H1 (cell line): Measurements from ENCODE around the gene DPYD. TPM values are rescaled to one million over a fixed set of nuclear protein-coding genes. Genes with fewer than 3 reads are reported as not detected.

Source experiments
- CTCF ChIA-PET: fragments of 300-600 bp; sonication (Branson Sonifier 250); formaldehyde crosslinking; loops from one replicate; lab custom pipeline; 2021; ENCODE audit not compliant: partially characterized antibody; lab: Charles Lee
- POLR2A ChIA-PET: fragments of 300-600 bp; sonication (Branson Sonifier 250); formaldehyde crosslinking; loops from one replicate; lab custom pipeline; 2021; ENCODE audit warnings: inconsistent platforms; ENCODE audit not compliant: partially characterized antibody; lab: Charles Lee
- DNase-seq, 2 experiments: peaks; one replicate each; pipeline versions ENCODE4 v3.0.0 to v3.0.0-alpha.2; 2010 to 2022; ENCODE audit warnings: low spot score in 2 of 2, low read depth in 1 of 2, mixed read lengths in 1 of 2
- FAIRE-seq: peaks from 2 replicates; lab custom pipeline; 2011; peaks lifted over from hg19 to GRCh38; lab: Jason Lieb, UNC
- H2AFZ ChIP-seq: 2 replicates; pipeline ENCODE4 v1.8.1; 2012; ENCODE audit warnings: low read length, inconsistent platforms
- H2AK5ac ChIP-seq: 2 replicates; pipeline ENCODE4 v1.6.1; 2013; ENCODE audit warnings: low read depth, low read length
- H2BK120ac ChIP-seq: replicated peaks from 2 replicates; pipeline ENCODE3; 2013; ENCODE audit warnings: low read depth, low read length, inconsistent platforms
- H2BK12ac ChIP-seq: 2 replicates; pipeline ENCODE4 v1.6.1; 2013; ENCODE audit warnings: low read depth, low read length
- H2BK15ac ChIP-seq: 2 replicates; pipeline ENCODE4 v1.6.1; 2013; ENCODE audit warnings: low read length
- H2BK20ac ChIP-seq: 2 replicates; pipeline ENCODE4 v1.6.1; 2013; ENCODE audit warnings: low read length
- H2BK5ac ChIP-seq: 2 replicates; pipeline ENCODE4 v1.6.1; 2013; ENCODE audit warnings: low read depth, low read length
- H3K14ac ChIP-seq: 2 replicates; pipeline ENCODE4 v1.6.1; 2013; ENCODE audit warnings: inconsistent platforms; ENCODE audit not compliant: insufficient read length
- H3K18ac ChIP-seq: 2 replicates; pipeline ENCODE4 v1.6.1; 2013; ENCODE audit warnings: low read length; ENCODE audit errors: extremely low read depth
- H3K23ac ChIP-seq: 2 replicates; pipeline ENCODE4 v1.6.1; 2013; ENCODE audit warnings: inconsistent platforms; ENCODE audit not compliant: insufficient read length
- H3K23me2 ChIP-seq: 2 replicates; pipeline ENCODE4 v1.6.1; 2013; ENCODE audit warnings: low read depth, low read length
- H3K27ac ChIP-seq: 2 replicates; pipeline ENCODE4 v1.6.1; 2011; ENCODE audit warnings: low read depth, low read length, inconsistent platforms
- H3K27me3 ChIP-seq, 4 experiments: replicated peaks in 1 of 4; 1 replicate in 1 of 4; 2 replicates in 3 of 4; pipeline versions ENCODE4 v1.6.1 to v1.8.1; 2011 to 2013; ENCODE audit warnings: low read length in 3 of 4, mild to moderate bottlenecking in 3 of 4, inconsistent platforms in 2 of 4, mixed read lengths in 2 of 4, moderate library complexity in 1 of 4; ENCODE audit not compliant: control insufficient read depth in 3 of 4, insufficient read depth in 3 of 4; ENCODE audit errors: extremely low read depth in 1 of 4
- H3K36me3 ChIP-seq, 4 experiments: 2 replicates each; pipeline versions ENCODE4 v1.6.1 to v1.8.1; 2011 to 2013; ENCODE audit warnings: mild to moderate bottlenecking in 4 of 4, low read length in 3 of 4, moderate library complexity in 2 of 4, control low read depth in 1 of 4, inconsistent platforms in 1 of 4; ENCODE audit not compliant: insufficient read depth in 4 of 4, control insufficient read depth in 2 of 4
- H3K4ac ChIP-seq: replicated peaks from 2 replicates; pipeline ENCODE3; 2013; ENCODE audit warnings: low read length, low read depth, mixed read lengths, inconsistent platforms; ENCODE audit not compliant: insufficient read length
- H3K4me1 ChIP-seq, 4 experiments: replicated peaks in 1 of 4; 1 replicate in 1 of 4; 2 replicates in 3 of 4; pipeline versions ENCODE4 v1.6.1 to v1.8.1; 2011 to 2013; ENCODE audit warnings: low read length in 3 of 4, inconsistent platforms in 2 of 4, mixed read lengths in 1 of 4; ENCODE audit not compliant: insufficient read depth in 4 of 4, control insufficient read depth in 3 of 4
- H3K4me2 ChIP-seq, 2 experiments: 2 replicates each; pipeline versions ENCODE4 v1.6.1 to v1.8.1; 2011 to 2013; ENCODE audit warnings: low read depth in 2 of 2, low read length in 2 of 2, control low read depth in 1 of 2, inconsistent platforms in 1 of 2, mild to moderate bottlenecking in 1 of 2; ENCODE audit not compliant: insufficient read depth in 1 of 2
- H3K4me3 ChIP-seq, 4 experiments: fragments of 200-600, 300-600 bp in 1 of 4; sonication (generic), shearing (Covaris generic), sonication (Bioruptor Twin) in 1 of 4; 2 replicates each; pipeline versions ENCODE4 v1.5.1 to v1.8.1; 2011 to 2016; ENCODE audit warnings: low read length in 4 of 4, low read depth in 3 of 4, control low read depth in 2 of 4, inconsistent platforms in 2 of 4, mild to moderate bottlenecking in 2 of 4, mixed read lengths in 1 of 4, moderate library complexity in 1 of 4; ENCODE audit not compliant: insufficient read depth in 2 of 4; ENCODE audit errors: extremely low read depth in 1 of 4
- H3K56ac ChIP-seq: replicated peaks from 2 replicates; pipeline ENCODE3; 2013; ENCODE audit warnings: low read depth, mild to moderate bottlenecking, mixed read lengths, low read length, inconsistent platforms; ENCODE audit not compliant: insufficient read length
- H3K79me1 ChIP-seq: 2 replicates; pipeline ENCODE4 v1.6.1; 2013; ENCODE audit warnings: low read depth, low read length, control low read depth
- H3K79me2 ChIP-seq, 2 experiments: 2 replicates each; pipeline versions ENCODE4 v1.6.1 to v1.8.1; 2012 to 2013; ENCODE audit warnings: low read length in 2 of 2, mild to moderate bottlenecking in 2 of 2, inconsistent platforms in 1 of 2; ENCODE audit not compliant: insufficient read depth in 2 of 2, control insufficient read depth in 1 of 2
- H3K9ac ChIP-seq, 4 experiments: replicated peaks in 1 of 4; 1 replicate in 1 of 4; 2 replicates in 3 of 4; pipeline versions ENCODE4 v1.6.1 to v1.8.1; 2011 to 2013; ENCODE audit warnings: low read depth in 3 of 4, low read length in 3 of 4, control low read depth in 2 of 4, mild to moderate bottlenecking in 2 of 4, moderate library complexity in 2 of 4, inconsistent platforms in 1 of 4; ENCODE audit errors: extremely low read depth in 1 of 4
- H3K9me3 ChIP-seq, 2 experiments: 2 replicates each; pipeline versions ENCODE4 v1.6.1 to v1.8.1; 2012 to 2013; ENCODE audit warnings: mild to moderate bottlenecking in 2 of 2, moderate library complexity in 2 of 2, control low read depth in 1 of 2, inconsistent platforms in 1 of 2, low read depth in 1 of 2, low read length in 1 of 2, mixed read lengths in 1 of 2; ENCODE audit not compliant: insufficient read depth in 2 of 2
- H4K20me1 ChIP-seq, 2 experiments: replicated peaks in 1 of 2; 2 replicates each; pipeline versions ENCODE3 to v1.8.1; 2011 to 2013; ENCODE audit warnings: inconsistent platforms in 2 of 2, low read length in 2 of 2, mild to moderate bottlenecking in 1 of 2; ENCODE audit not compliant: insufficient read depth in 2 of 2, control insufficient read depth in 1 of 2
- H4K5ac ChIP-seq: 2 replicates; pipeline ENCODE4 v1.6.1; 2013; ENCODE audit warnings: low read length, low read depth, mixed read lengths, inconsistent platforms; ENCODE audit not compliant: insufficient read length
- H4K8ac ChIP-seq: 2 replicates; pipeline ENCODE4 v1.8.0; 2013; ENCODE audit warnings: mild to moderate bottlenecking, moderate library complexity, low read length, inconsistent platforms; ENCODE audit not compliant: insufficient read depth; ENCODE audit errors: extremely low read depth
- H4K91ac ChIP-seq: replicated peaks from 2 replicates; pipeline ENCODE3; 2013; ENCODE audit warnings: low read length, mixed read lengths, inconsistent platforms; ENCODE audit not compliant: insufficient read length
- BACH1 ChIP-seq: IDR thresholded peaks from 2 replicates; pipeline ENCODE4 v1.6.1; 2012; ENCODE audit warnings: low read length, improper control_type of control experiment
- BRCA1 ChIP-seq: IDR thresholded peaks from 2 replicates; pipeline ENCODE4 v1.6.1; 2012; ENCODE audit warnings: low read depth, low read length, improper control_type of control experiment
- CEBPB ChIP-seq: IDR thresholded peaks from 2 replicates; pipeline ENCODE4 v1.6.1; 2012; ENCODE audit warnings: low read depth, low read length
- E2F6 ChIP-seq: IDR thresholded peaks from 2 replicates; pipeline ENCODE4 v1.6.1; 2012; ENCODE audit warnings: inconsistent platforms
- MAX ChIP-seq: IDR thresholded peaks from 2 replicates; pipeline ENCODE4 v1.6.1; 2012; ENCODE audit warnings: inconsistent platforms
- NANOG ChIP-seq: IDR thresholded peaks from 2 replicates; pipeline ENCODE4 v1.6.1; 2011; ENCODE audit warnings: low read length, low read depth, mild to moderate bottlenecking, inconsistent platforms; ENCODE audit not compliant: insufficient read depth, poor library complexity, severe bottlenecking
- SAP30 ChIP-seq: fragments of 300-600 bp; sonication (generic); IDR thresholded peaks from 2 replicates; pipeline ENCODE4 v1.7.1; 2012; ENCODE audit warnings: low read length, moderate library complexity, mild to moderate bottlenecking, inconsistent platforms; ENCODE audit not compliant: insufficient read depth, insufficient replicate concordance
- SIX5 ChIP-seq: IDR thresholded peaks from 2 replicates; pipeline ENCODE4 v1.6.1; 2011; ENCODE audit warnings: mild to moderate bottlenecking, low read depth, low read length
- SRF ChIP-seq: IDR thresholded peaks from 2 replicates; pipeline ENCODE4 v1.6.1; 2011; ENCODE audit warnings: mild to moderate bottlenecking, low read depth, low read length, moderate library complexity
- SUZ12 ChIP-seq: fragments of 200-600 bp; sonication (generic); IDR thresholded peaks from 2 replicates; pipeline ENCODE4 v1.6.1; 2012; ENCODE audit warnings: mild to moderate bottlenecking, inconsistent platforms, low read length, moderate library complexity, mixed read lengths
- ZNF274 ChIP-seq: IDR thresholded peaks from 2 replicates; pipeline ENCODE4 v1.7.0; 2012; ENCODE audit warnings: low read length, borderline replicate concordance; ENCODE audit errors: extremely low read depth
- WGBS, 2 experiments: shearing (Covaris generic) in 1 of 2; methylation state at CpG; one replicate each; pipeline versions ENCODE4 v1.1.6 to v1.1.7; 2013 to 2015; ENCODE audit warnings: low lambda C conversion rate in 2 of 2, mixed read lengths in 2 of 2, inconsistent platforms in 1 of 2, low coverage in 1 of 2, missing lambda C conversion rate in 1 of 2; ENCODE audit not compliant: insufficient replicate concordance in 2 of 2, insufficient coverage in 1 of 2, insufficient read length in 1 of 2; ENCODE audit errors: extremely low coverage in 1 of 2, missing lambda C conversion rate in 1 of 2; 5-methylcytosine and 5-hydroxymethylcytosine counted together
- polyA plus RNA-seq, 7 experiments: library from polyadenylated mRNA; depleted of rRNA in 3 of 7; stranded (reverse) in 5 of 7; unstranded in 2 of 7; fragments of >200 nt in 5 of 7; fragments of 200-250 nt in 2 of 7; gene quantifications; 1 replicate in 5 of 7; 2 replicates in 1 of 7; 4 replicates in 1 of 7; pipeline versions ENCODE4 v1.2.1 to v1.2.3, GENCODE V29; 2011 to 2013; ENCODE audit warnings: missing spikeins in 2 of 7, mixed read lengths in 2 of 7
- total RNA-seq: library from RNA; stranded (reverse); fragmentation: NEBNext Ultra II Directional; extraction: Animal tissue kit (Norgen Biotek cat#: 25700); gene quantifications from 2 replicates; pipeline ENCODE4 v1.2.1, GENCODE V29; 2021
- TF ChIP-seq, protein P1 (sequence below): IDR thresholded peaks from 2 replicates; pipeline ENCODE4 v1.6.1; 2011; ENCODE audit warnings: low read length, improper control_type of control experiment

The DPYD gene
- total and polyA plus RNA-seq, 2 of the 8 experiments (the other 6 are each of a cell fraction or from before 2014, with no cell fraction given), result 0.29 to 0.73 TPM

DNA sequence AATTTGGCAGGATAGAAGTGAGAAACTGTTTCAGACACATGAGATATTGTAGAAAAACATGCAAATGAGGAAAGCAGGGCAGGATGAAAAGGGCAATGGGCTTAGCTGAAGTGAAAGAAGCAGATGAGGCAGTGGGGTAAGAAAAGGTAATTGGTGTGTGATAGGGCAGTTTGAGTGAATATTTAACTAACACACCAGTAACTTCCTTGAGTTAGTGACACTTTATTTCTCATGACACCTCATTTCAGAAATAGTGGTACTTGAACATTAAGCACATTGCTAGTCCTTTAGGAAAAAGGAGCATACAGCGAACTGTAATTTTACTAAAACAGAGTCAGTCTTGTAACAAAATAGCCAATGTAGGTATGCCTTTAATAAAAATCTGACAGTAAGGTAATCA is 415.0 kb downstream of the DPYD start:
- no peak overlapping the region for H3K56ac ChIP-seq
- no peak for FAIRE-seq
- H3K23ac ChIP-seq, result no peak overlapping the region
- H3K79me1 ChIP-seq, result no peaks in the 10 kb centered on the region
- H4K8ac ChIP-seq, result no peak overlapping the region
- H4K5ac ChIP-seq, result no peak overlapping the region
- no peaks in the 10 kb centered on the region for H3K79me2 ChIP-seq
- H4K91ac ChIP-seq, result no peak overlapping the region
- ChIA-PET CTCF (no interaction called here), POLR2A (no interaction called here)
- no peak overlapping the region for H2BK15ac ChIP-seq
- H3K23me2 ChIP-seq, result no peaks in the 10 kb centered on the region
- no peak overlapping the region for H3K4me2 ChIP-seq
- WGBS, 2 experiments, result 100% methylated on average over 1 of the region's 1 CpG; no CpG with 5 or more reads in 1 of the 2 experiments
- no peak overlapping the region for H3K27ac ChIP-seq
- H3K4ac ChIP-seq, result no peak overlapping the region
- DNase-seq, result no peak
- H3K9ac ChIP-seq, result no peak overlapping the region
- H3K36me3 ChIP-seq, result no peaks in the 10 kb centered on the region
- no peak overlapping the region for H2BK120ac ChIP-seq
- no peak overlapping the region for H2AFZ ChIP-seq
- no peak overlapping the region for H2BK20ac ChIP-seq
- H2AK5ac ChIP-seq, result no peak overlapping the region
- no peak overlapping the region for H3K18ac ChIP-seq
- no peak overlapping the region for H3K4me3 ChIP-seq
- no peaks in the 10 kb centered on the region for H3K4me1 ChIP-seq
- no peaks in the 10 kb centered on the region for H3K27me3 ChIP-seq
- H3K14ac ChIP-seq, result no peak overlapping the region
- H3K9me3 ChIP-seq, result no peaks in the 10 kb centered on the region
- H2BK12ac ChIP-seq, result no peak overlapping the region
- H2BK5ac ChIP-seq, result no peak overlapping the region
- no peaks in the 10 kb centered on the region for H4K20me1 ChIP-seq
- no peak for TF ChIP-seq BACH1
- TF ChIP-seq SIX5, result no peak
- no peak for TF ChIP-seq MAX
- TF ChIP-seq SAP30, result no peak
- TF ChIP-seq CEBPB, result no peak
- no peak for TF ChIP-seq E2F6
- TF ChIP-seq, protein P1, sequence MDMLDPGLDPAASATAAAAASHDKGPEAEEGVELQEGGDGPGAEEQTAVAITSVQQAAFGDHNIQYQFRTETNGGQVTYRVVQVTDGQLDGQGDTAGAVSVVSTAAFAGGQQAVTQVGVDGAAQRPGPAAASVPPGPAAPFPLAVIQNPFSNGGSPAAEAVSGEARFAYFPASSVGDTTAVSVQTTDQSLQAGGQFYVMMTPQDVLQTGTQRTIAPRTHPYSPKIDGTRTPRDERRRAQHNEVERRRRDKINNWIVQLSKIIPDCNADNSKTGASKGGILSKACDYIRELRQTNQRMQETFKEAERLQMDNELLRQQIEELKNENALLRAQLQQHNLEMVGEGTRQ, result no peak
- TF ChIP-seq NANOG, result no peak
- TF ChIP-seq SUZ12, result no peak
- TF ChIP-seq SRF, result no peak
- TF ChIP-seq BRCA1, result no peak
- no peak for TF ChIP-seq ZNF274
